Measurements from ENCODE around the gene TNFRSF19.
"Not testable (repeated sequence)": the region's sequence is repeated elsewhere in the genome, so short reads cannot be mapped to it uniquely, and the experiment has no call there.

TNFRSF19 gene, protein sequence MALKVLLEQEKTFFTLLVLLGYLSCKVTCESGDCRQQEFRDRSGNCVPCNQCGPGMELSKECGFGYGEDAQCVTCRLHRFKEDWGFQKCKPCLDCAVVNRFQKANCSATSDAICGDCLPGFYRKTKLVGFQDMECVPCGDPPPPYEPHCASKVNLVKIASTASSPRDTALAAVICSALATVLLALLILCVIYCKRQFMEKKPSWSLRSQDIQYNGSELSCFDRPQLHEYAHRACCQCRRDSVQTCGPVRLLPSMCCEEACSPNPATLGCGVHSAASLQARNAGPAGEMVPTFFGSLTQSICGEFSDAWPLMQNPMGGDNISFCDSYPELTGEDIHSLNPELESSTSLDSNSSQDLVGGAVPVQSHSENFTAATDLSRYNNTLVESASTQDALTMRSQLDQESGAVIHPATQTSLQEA

GRCh38 chr13:23570099-23570920 lies at the start of gene TNFRSF19:
TNFRSF19 (plus strand) TSS chr13:23570412; CDS start chr13:23590184, 19,772 bp downstream.
- H3K4me3 ChIP-seq (ENCODE audit: low read length), result no peak within 1 kb of the TSS
- DNase-seq (ENCODE audit: low read depth), result peak; percentile 48
- TF ChIP-seq, protein P1, sequence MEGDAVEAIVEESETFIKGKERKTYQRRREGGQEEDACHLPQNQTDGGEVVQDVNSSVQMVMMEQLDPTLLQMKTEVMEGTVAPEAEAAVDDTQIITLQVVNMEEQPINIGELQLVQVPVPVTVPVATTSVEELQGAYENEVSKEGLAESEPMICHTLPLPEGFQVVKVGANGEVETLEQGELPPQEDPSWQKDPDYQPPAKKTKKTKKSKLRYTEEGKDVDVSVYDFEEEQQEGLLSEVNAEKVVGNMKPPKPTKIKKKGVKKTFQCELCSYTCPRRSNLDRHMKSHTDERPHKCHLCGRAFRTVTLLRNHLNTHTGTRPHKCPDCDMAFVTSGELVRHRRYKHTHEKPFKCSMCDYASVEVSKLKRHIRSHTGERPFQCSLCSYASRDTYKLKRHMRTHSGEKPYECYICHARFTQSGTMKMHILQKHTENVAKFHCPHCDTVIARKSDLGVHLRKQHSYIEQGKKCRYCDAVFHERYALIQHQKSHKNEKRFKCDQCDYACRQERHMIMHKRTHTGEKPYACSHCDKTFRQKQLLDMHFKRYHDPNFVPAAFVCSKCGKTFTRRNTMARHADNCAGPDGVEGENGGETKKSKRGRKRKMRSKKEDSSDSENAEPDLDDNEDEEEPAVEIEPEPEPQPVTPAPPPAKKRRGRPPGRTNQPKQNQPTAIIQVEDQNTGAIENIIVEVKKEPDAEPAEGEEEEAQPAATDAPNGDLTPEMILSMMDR (IDR thresholded peaks at IDR 0.05; ENCODE audit: insufficient read depth, low read depth, low read length, missing control alignments), result no peak

DNA sequence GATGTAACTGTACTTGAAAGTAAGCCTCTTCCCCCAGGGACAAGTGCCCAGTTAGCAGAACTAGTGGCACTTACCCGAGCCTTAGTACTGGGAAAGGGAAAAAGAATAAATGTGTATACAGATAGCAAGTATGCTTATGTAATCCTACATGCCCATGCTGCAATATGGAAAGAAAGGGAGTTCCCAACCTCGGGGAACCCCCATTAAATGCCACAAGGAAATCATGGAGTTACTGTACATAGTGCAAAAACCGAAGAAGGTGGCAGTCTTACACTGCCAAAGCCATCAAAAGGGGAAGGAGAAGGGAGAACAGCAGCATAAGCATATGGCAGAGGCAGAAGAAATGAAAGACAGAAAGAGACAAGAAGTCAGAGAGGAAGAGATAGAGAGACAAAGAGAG lies 40.3 kb upstream of the TNFRSF19 start:
- H3K4me3 ChIP-seq (ENCODE audit: low read length); DNase-seq (ENCODE audit: low read depth): not testable (repeated sequence)

DNA sequence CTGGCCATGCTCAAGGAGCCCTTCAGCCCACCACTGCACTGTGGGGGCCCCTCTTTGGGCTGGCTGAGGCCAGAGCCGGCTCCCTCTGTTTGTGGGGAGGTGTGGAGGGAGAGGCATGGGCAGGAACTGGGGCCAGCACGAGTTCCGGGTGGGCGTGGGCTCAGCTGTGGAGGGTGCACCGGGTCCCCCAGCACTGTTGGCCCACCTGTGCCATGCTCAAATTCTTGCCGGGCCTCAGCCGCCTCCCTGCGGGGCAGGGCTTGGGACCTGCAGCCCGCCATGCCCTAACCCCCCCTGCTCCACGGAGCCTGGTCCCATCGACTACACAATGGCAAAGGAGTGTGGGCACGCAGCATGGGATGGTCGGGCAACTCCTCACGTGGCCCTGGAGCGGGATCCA lies 38.8 kb upstream of the TNFRSF19 start:
- DNase-seq (ENCODE audit: low read depth), result no peak
- TF ChIP-seq, protein P1 (IDR thresholded peaks at IDR 0.05; ENCODE audit: insufficient read depth, low read depth, low read length, missing control alignments), result no peak
- no peak overlapping the region for H3K4me3 ChIP-seq (ENCODE audit: low read length)

DNA sequence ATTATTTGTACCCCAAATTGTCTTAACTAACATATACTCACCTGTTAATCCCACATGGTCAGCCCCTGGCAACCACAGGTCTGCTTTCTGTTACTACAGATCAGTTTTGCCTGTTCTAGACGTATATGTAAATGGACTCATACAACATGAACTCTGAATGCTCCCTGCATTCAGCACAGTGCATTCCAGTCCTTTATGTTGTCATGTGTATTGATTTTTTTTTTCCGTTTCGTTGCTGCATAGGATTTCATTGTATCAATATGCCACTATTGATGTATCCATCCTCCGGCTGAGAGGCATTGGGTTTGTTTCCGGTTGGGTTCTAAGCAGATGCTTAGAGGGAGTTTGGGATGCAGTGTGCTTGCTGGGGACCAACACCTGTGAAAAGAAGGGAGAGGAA lies 36.1 kb upstream of the TNFRSF19 start:
- TF ChIP-seq, protein P1 (IDR thresholded peaks at IDR 0.05; ENCODE audit: insufficient read depth, low read depth, low read length, missing control alignments), result no peak

DNA sequence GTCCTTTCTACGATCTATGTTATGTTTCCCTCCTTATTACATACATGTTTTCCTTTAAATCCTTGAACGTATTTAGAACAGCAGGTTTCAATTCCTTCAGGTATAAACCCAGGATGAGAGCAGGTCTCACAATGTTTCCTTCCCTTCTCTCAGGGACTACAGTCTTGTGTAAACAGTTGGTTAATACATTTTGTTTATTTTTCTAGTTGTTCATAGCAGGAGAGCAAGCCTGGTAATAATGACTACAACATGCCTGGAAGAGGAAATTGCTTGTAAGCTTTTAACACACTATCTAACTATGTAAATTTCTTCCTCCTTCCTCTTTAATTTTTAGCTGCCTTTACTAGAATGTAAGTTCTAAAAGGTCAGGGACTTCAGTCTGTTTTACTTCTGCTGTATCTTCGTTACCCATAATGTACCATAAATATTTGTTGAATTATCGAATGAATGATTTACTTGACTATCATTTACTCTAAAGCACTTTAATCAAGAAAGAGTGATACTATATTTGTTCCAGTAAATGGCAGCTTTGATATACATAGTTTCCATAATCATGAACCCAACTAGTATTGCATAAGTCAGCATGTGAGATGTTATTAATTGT lies 28.9 kb upstream of the TNFRSF19 start:
- H3K4me3 ChIP-seq (ENCODE audit: low read length), result no peak overlapping the region
- TF ChIP-seq, protein P1 (IDR thresholded peaks at IDR 0.05; ENCODE audit: insufficient read depth, low read depth, low read length, missing control alignments), result no peak
- peak; percentile 20 for DNase-seq (ENCODE audit: low read depth)

More for the DNA sequence above, 36.1 kb upstream of the TNFRSF19 start:
- no peak for DNase-seq (ENCODE audit: low read depth)
- H3K4me3 ChIP-seq (ENCODE audit: low read length), result no peak overlapping the region

GRCh38 chr13:23544668-23545067 lies 25.5 kb upstream of the TNFRSF19 start:
- H3K4me3 ChIP-seq (ENCODE audit: low read length), result no peak overlapping the region
- TF ChIP-seq, protein P1 (IDR thresholded peaks at IDR 0.05; ENCODE audit: insufficient read depth, low read depth, low read length, missing control alignments), result no peak
- DNase-seq (ENCODE audit: low read depth), result no peak

DNA sequence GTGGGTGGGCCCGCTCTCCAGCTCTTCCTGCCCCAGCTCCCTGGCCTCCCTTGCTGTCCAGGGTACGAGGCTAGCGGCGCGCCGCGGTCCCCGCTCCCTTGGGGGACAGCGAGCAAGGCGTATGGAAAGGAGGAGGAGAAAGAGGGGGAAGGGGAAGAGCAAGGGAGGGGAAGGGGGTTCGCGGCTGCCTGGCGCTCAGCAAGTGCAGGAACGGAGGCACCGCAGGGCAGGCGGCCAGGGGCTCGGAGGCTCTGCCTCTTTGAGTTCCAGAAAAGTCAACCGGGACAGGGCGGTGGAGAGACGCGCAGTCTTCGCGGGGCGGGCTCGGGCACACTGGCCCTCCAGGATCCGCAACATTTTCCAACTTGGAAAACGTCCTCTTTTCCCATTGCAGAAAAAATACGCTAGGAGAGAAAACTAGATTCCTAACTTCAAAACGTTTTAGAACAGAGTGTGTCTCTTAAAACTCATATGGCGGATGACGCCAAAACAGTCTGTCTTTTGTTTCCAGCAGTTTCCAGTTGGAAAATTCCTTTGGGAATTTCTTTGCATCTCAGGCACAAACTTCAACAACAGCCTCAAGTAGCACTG lies 23.1 kb upstream of the TNFRSF19 start:
- TF ChIP-seq, protein P1 (IDR thresholded peaks at IDR 0.05; ENCODE audit: insufficient read depth, low read depth, low read length, missing control alignments), result no peak
- DNase-seq (ENCODE audit: low read depth), result no peak
- peak overlapping the region; percentile 40 for H3K4me3 ChIP-seq (ENCODE audit: low read length)
